ENCODE measurements around the gene DNAJB14.

DNAJB14 gene

DNA sequence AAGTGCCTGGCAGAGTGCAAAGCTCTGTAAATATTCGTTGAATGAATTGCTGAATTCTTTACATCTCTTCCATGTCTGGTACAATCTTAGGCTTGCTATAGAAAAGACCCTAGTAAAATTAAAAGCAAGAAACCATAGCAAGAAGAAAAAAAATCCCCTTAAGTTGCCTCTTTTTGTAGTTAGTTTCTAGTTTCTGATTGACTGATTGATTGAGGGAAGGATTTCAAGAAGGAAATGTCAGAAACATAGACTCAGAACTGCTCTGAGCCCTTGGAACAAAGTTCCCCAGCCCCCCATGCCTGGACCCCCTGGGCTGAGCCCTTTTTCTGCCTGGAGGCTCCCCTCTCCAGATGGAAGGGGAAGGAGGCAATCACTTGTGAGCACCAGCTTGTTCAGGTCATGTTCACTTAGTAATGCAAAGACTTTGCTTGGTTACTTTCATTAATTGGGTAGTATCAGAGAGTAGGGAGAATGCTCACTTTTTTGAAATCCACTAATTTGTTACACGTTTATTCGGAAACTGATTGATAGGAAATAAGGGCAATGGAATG lies 94.1 kb downstream of the DNAJB14 start:
- H3K9ac ChIP-seq (ENCODE audit: low read depth, low read length): no peak overlapping the region
- no peaks in the 10 kb centered on the region for H3K9me3 ChIP-seq (ENCODE audit: insufficient read depth, low read length, severe bottlenecking)
- no peak overlapping the region for H2AFZ ChIP-seq (ENCODE audit: low read depth, low read length)
- DNase-seq (no peak), ATAC-seq (ENCODE audit: insufficient read depth, low read depth) (no peak)
- TF ChIP-seq EZH2 (IDR thresholded peaks at IDR 0.05; ENCODE audit: borderline replicate concordance, low read depth, low read length, severe bottlenecking) (no peak), CTCF (IDR thresholded peaks at IDR 0.05; ENCODE audit: borderline replicate concordance, extremely low read depth, low read length, poor library complexity, severe bottlenecking) (no peak)
- no peaks in the 10 kb centered on the region for H4K20me1 ChIP-seq (ENCODE audit: insufficient read depth, low read length)
- H3K36me3 ChIP-seq (ENCODE audit: insufficient read depth, low read length): no peaks in the 10 kb centered on the region
- H3K27me3 ChIP-seq (ENCODE audit: insufficient read depth, low read length, poor library complexity): peaks cover 2% of the 10 kb centered on the region
- H3K27ac ChIP-seq (ENCODE audit: low read length): no peak overlapping the region
- H3K4me1 ChIP-seq (ENCODE audit: insufficient read depth, low read length): no peaks in the 10 kb centered on the region
- no peaks in the 10 kb centered on the region for H3K79me2 ChIP-seq (ENCODE audit: insufficient read depth, low read length)
- no peak overlapping the region for H3K4me2 ChIP-seq (ENCODE audit: insufficient read depth, low read length)
- H3K4me3 ChIP-seq (ENCODE audit: low read depth in 1 of 2, low read length in 2 of 2): no peak overlapping the region

GRCh38 chr4:99848591-99849001 lies 97.8 kb downstream of the DNAJB14 start:
- Histone ChIP-seq H3K4me1 (ENCODE audit: insufficient read depth, low read length) (no peaks in the 10 kb centered on the region), H3K4me3 (ENCODE audit: low read depth in 1 of 2, low read length in 2 of 2) (no peak overlapping the region), H3K4me2 (ENCODE audit: insufficient read depth, low read length) (no peak overlapping the region), H4K20me1 (ENCODE audit: insufficient read depth, low read length) (no peaks in the 10 kb centered on the region), H3K9ac (ENCODE audit: low read depth, low read length) (no peak overlapping the region), H3K79me2 (ENCODE audit: insufficient read depth, low read length) (no peaks in the 10 kb centered on the region), H3K36me3 (ENCODE audit: insufficient read depth, low read length) (no peaks in the 10 kb centered on the region), H3K27ac (ENCODE audit: low read length) (no peak overlapping the region), H2AFZ (ENCODE audit: low read depth, low read length) (no peak overlapping the region), H3K27me3 (ENCODE audit: insufficient read depth, low read length, poor library complexity) (no peaks in the 10 kb centered on the region), H3K9me3 (ENCODE audit: insufficient read depth, low read length, severe bottlenecking) (no peaks in the 10 kb centered on the region)
- no peak for DNase-seq
- ATAC-seq (ENCODE audit: insufficient read depth, low read depth): no peak
- TF ChIP-seq EZH2 (IDR thresholded peaks at IDR 0.05; ENCODE audit: borderline replicate concordance, low read depth, low read length, severe bottlenecking) (no peak), CTCF (IDR thresholded peaks at IDR 0.05; ENCODE audit: borderline replicate concordance, extremely low read depth, low read length, poor library complexity, severe bottlenecking) (no peak)

- Histone ChIP-seq H3K36me3 (ENCODE audit: insufficient read depth, low read length) (no peaks in the 10 kb centered on the region), H3K9ac (ENCODE audit: low read depth, low read length) (no peak overlapping the region), H4K20me1 (ENCODE audit: insufficient read depth, low read length) (no peaks in the 10 kb centered on the region), H2AFZ (ENCODE audit: low read depth, low read length) (no peak overlapping the region), H3K4me2 (ENCODE audit: insufficient read depth, low read length) (no peak overlapping the region), H3K4me1 (ENCODE audit: insufficient read depth, low read length) (no peaks in the 10 kb centered on the region), H3K27ac (ENCODE audit: low read length) (no peak overlapping the region), H3K79me2 (ENCODE audit: insufficient read depth, low read length) (no peaks in the 10 kb centered on the region), H3K4me3 (ENCODE audit: low read depth in 1 of 2, low read length in 2 of 2) (no peak overlapping the region), H3K9me3 (ENCODE audit: insufficient read depth, low read length, severe bottlenecking) (no peaks in the 10 kb centered on the region), H3K27me3 (ENCODE audit: insufficient read depth, low read length, poor library complexity) (no peaks in the 10 kb centered on the region)
- ATAC-seq (ENCODE audit: insufficient read depth, low read depth) (no peak), DNase-seq (no peak)
- TF ChIP-seq CTCF (IDR thresholded peaks at IDR 0.05; ENCODE audit: borderline replicate concordance, extremely low read depth, low read length, poor library complexity, severe bottlenecking): no peak
Observed at GRCh38 chr4:99847362-99847976, 98.9 kb downstream of the DNAJB14 start.
